WTC11 (cell line): ENCODE results near the gene PRDM12. TPM values are rescaled to one million over a fixed set of nuclear protein-coding genes. Genes with fewer than 3 reads are reported as not detected.

ENCODE experiments used
- ATAC-seq: fragments of 200-7000 bp; cut with Tn5 transposase; 2 replicates; pipeline ENCODE4 v1.10.0; 2021; ENCODE audit warnings: mild to moderate bottlenecking, moderate library complexity
- CTCF ChIA-PET: fragments of 300-600 bp; sonication (Branson Sonifier 250); formaldehyde crosslinking; loops from one replicate; lab custom pipeline; 2021; ENCODE audit warnings: antibody characterized with exemption; lab: Charles Lee
- POLR2A ChIA-PET: fragments of 350-600 bp; sonication (Branson Sonifier 250); formaldehyde crosslinking; loops from one replicate; lab custom pipeline; 2021; ENCODE audit warnings: antibody characterized with exemption; lab: Charles Lee
- DNase-seq: peaks from one replicate; pipeline ENCODE4 v3.0.0; 2021; ENCODE audit warnings: low spot score
- H3K27ac Mint-ChIP-seq: 2 replicates; pipeline ENCODE4 v1.8.0; 2021; ENCODE audit warnings: mixed read lengths
- H3K27me3 Mint-ChIP-seq: 2 replicates; pipeline ENCODE4 v1.8.0; 2021; ENCODE audit warnings: low read depth, mild to moderate bottlenecking, moderate library complexity, mixed read lengths
- H3K36me3 Mint-ChIP-seq: 2 replicates; pipeline ENCODE4 v1.8.0; 2021; ENCODE audit warnings: mixed read lengths
- H3K4me1 Mint-ChIP-seq: 2 replicates; pipeline ENCODE4 v1.8.0; 2022; ENCODE audit warnings: mixed read lengths
- H3K4me3 Mint-ChIP-seq: 2 replicates; pipeline ENCODE4 v1.8.0; 2021; ENCODE audit warnings: mild to moderate bottlenecking, moderate library complexity, mixed read lengths
- H3K9me3 Mint-ChIP-seq: 2 replicates; pipeline ENCODE4 v1.8.0; 2021; ENCODE audit warnings: mixed read lengths
- AFF4 ChIP-seq: sonication (generic); formaldehyde crosslinking; IDR thresholded peaks from 2 replicates; pipeline ENCODE4 v1.8.1; 2023; ENCODE audit warnings: mild to moderate bottlenecking, missing genetic modification reagents, borderline replicate concordance
- CTCF ChIP-seq: fragments of 200-600 bp; IDR thresholded peaks from 2 replicates; pipeline ENCODE4 v1.8.0; 2022; ENCODE audit warnings: antibody characterized with exemption
- ELF4 ChIP-seq: sonication (generic); formaldehyde crosslinking; IDR thresholded peaks from 2 replicates; pipeline ENCODE4 v1.8.1; 2022; ENCODE audit warnings: low read depth, mild to moderate bottlenecking, moderate library complexity, missing genetic modification reagents
- ESRRA ChIP-seq: sonication (generic); formaldehyde crosslinking; IDR thresholded peaks from 2 replicates; pipeline ENCODE4 v1.8.1; 2022; ENCODE audit warnings: mild to moderate bottlenecking, missing genetic modification reagents, borderline replicate concordance
- ETV6 ChIP-seq: sonication (generic); formaldehyde crosslinking; IDR thresholded peaks from 2 replicates; pipeline ENCODE4 v1.8.1; 2022; ENCODE audit warnings: mild to moderate bottlenecking, missing genetic modification reagents
- FOXP1 ChIP-seq: sonication (generic); formaldehyde crosslinking; IDR thresholded peaks from 2 replicates; pipeline ENCODE4 v1.8.0; 2022; ENCODE audit warnings: missing genetic modification reagents, mild to moderate bottlenecking, moderate library complexity, borderline replicate concordance
- JAZF1 ChIP-seq: fragments of 250-450 bp; sonication (Bioruptor Pico); IDR thresholded peaks from 2 replicates; pipeline ENCODE4 v1.9.0; 2021; ENCODE audit warnings: moderate library complexity, mild to moderate bottlenecking, inconsistent platforms
- MYBL2 ChIP-seq: sonication (generic); formaldehyde crosslinking; IDR thresholded peaks from 2 replicates; pipeline ENCODE4 v1.8.1; 2023; ENCODE audit warnings: mild to moderate bottlenecking, moderate library complexity, missing genetic modification reagents
- NFYB ChIP-seq: sonication (generic); formaldehyde crosslinking; conservative IDR thresholded peaks from 2 replicates; pipeline ENCODE4 v1.8.0; 2022; ENCODE audit warnings: low read depth, missing genetic modification reagents
- OVOL2 ChIP-seq: fragments of 250-450 bp; sonication (Bioruptor Pico); IDR thresholded peaks from 2 replicates; pipeline ENCODE4 v1.9.0; 2021; ENCODE audit warnings: mild to moderate bottlenecking, borderline replicate concordance
- PRRX2 ChIP-seq: fragments of 250-450 bp; sonication (Bioruptor Pico); IDR thresholded peaks from 2 replicates; pipeline ENCODE4 v1.8.0; 2021; ENCODE audit warnings: mild to moderate bottlenecking
- RORB ChIP-seq: fragments of 250-450 bp; sonication (Bioruptor Pico); IDR thresholded peaks from 2 replicates; pipeline ENCODE4 v1.9.0; 2021; ENCODE audit warnings: mild to moderate bottlenecking
- SOX15 ChIP-seq: fragments of 250-450 bp; sonication (Bioruptor Pico); IDR thresholded peaks from 2 replicates; pipeline ENCODE4 v1.9.0; 2021; ENCODE audit warnings: mild to moderate bottlenecking
- TEAD4 ChIP-seq: sonication (generic); formaldehyde crosslinking; IDR thresholded peaks from 2 replicates; pipeline ENCODE4 v1.8.0; 2022; ENCODE audit warnings: mild to moderate bottlenecking, missing genetic modification reagents
- ZBTB43 ChIP-seq: sonication (generic); formaldehyde crosslinking; IDR thresholded peaks from 2 replicates; pipeline ENCODE4 v1.8.1; 2023; ENCODE audit warnings: mild to moderate bottlenecking, missing genetic modification reagents
- ZMAT4 ChIP-seq: fragments of 250-450 bp; sonication (Bioruptor Pico); IDR thresholded peaks from 2 replicates; pipeline ENCODE4 v1.9.0; 2021; ENCODE audit warnings: mild to moderate bottlenecking
- ZNF121 ChIP-seq: sonication (generic); formaldehyde crosslinking; IDR thresholded peaks from 2 replicates; pipeline ENCODE4 v1.8.0; 2023; ENCODE audit warnings: missing genetic modification reagents
- ZNF281 ChIP-seq: sonication (generic); formaldehyde crosslinking; IDR thresholded peaks from 2 replicates; pipeline ENCODE4 v1.8.0; 2023; ENCODE audit warnings: mild to moderate bottlenecking, missing genetic modification reagents
- ZNF512 ChIP-seq: sonication (generic); formaldehyde crosslinking; IDR thresholded peaks from 2 replicates; pipeline ENCODE4 v1.8.1; 2022; ENCODE audit warnings: missing genetic modification reagents, borderline replicate concordance
- total RNA-seq: library from RNA; stranded (reverse); gene quantifications from 3 replicates; pipeline ENCODE4 v1.2.3, GENCODE V29; 2021

Gene PRDM12
- total RNA-seq, 1 experiment from 2014 or later, result 0.09 TPM

GRCh38 chr9:130715270-130715669 is 50.9 kb downstream of the PRDM12 start:
- Mint-ChIP-seq H3K36me3 (no peaks in the 10 kb centered on the region), H3K27ac (no peak overlapping the region), H3K27me3 (no peaks in the 10 kb centered on the region; the same call in 1 of the 2 replicates), H3K4me3 (peak overlapping the region; percentile 93), H3K4me1 (peaks cover 34% of the 10 kb centered on the region), H3K9me3 (no peaks in the 10 kb centered on the region)
- ATAC-seq, result no peak
- CTCF ChIA-PET, result interaction anchor here (0.5 to 4.1 kb wide), 5 partner anchors 14 to 1155 kb away, joined by 3 to 19 read pairs (median 7); no protein-coding TSS in a partner anchor
- no peak for TF ChIP-seq JAZF1 (CRISPR knock-in tag)
- no peak for TF ChIP-seq AFF4
- no peak for TF ChIP-seq PRRX2 (CRISPR knock-in tag)
- no peak for TF ChIP-seq NFYB (CRISPR knock-in tag)
- DNase-seq, result no peak
- POLR2A ChIA-PET, result interaction anchor here (1.1 kb wide), 1 partner anchor 53 kb away, joined by 4 read pairs; no protein-coding TSS in a partner anchor

GRCh38 chr9:130718562-130718961 is 54.2 kb downstream of the PRDM12 start:
- H3K27me3 Mint-ChIP-seq, result no peaks in the 10 kb centered on the region; the same call in 1 of the 2 replicates
- TF ChIP-seq ZMAT4 (CRISPR knock-in tag) (no peak), MYBL2 (CRISPR knock-in tag) (no peak), ZNF281 (CRISPR knock-in tag) (no peak), ZBTB43 (CRISPR knock-in tag) (no peak), PRRX2 (CRISPR knock-in tag) (no peak), RORB (CRISPR knock-in tag) (no peak), TEAD4 (no peak), JAZF1 (CRISPR knock-in tag) (no peak), ZNF121 (CRISPR knock-in tag) (no peak), ELF4 (no peak), FOXP1 (no peak)
- H3K27ac Mint-ChIP-seq, result peak overlapping the region; percentile 52; the same call in 1 of the 2 replicates
- ATAC-seq, result no peak
- H3K9me3 Mint-ChIP-seq, result no peaks in the 10 kb centered on the region
- ChIA-PET CTCF (interaction anchor here (0.7 to 1.3 kb wide), 2 partner anchors 148 to 280 kb away, joined by 3 read pairs; no protein-coding TSS in a partner anchor), POLR2A (no interaction called here)
- H3K4me3 Mint-ChIP-seq, result no peak overlapping the region
- H3K4me1 Mint-ChIP-seq, result peaks cover 30% of the 10 kb centered on the region
- no peaks in the 10 kb centered on the region for H3K36me3 Mint-ChIP-seq
- DNase-seq, result no peak

GRCh38 chr9:130720762-130721161 is 56.4 kb downstream of the PRDM12 start:
- CTCF ChIA-PET, result no interaction called here
- Mint-ChIP-seq H3K36me3 (no peaks in the 10 kb centered on the region), H3K4me1 (peaks cover 8% of the 10 kb centered on the region), H3K27me3 (no peaks in the 10 kb centered on the region; the same call in 1 of the 2 replicates), H3K27ac (no peak overlapping the region; the same call in 1 of the 2 replicates), H3K9me3 (no peaks in the 10 kb centered on the region), H3K4me3 (no peak overlapping the region)
- DNase-seq (no peak), ATAC-seq (no peak)
- POLR2A ChIA-PET, result no interaction called here
- TF ChIP-seq TEAD4 (no peak), ZMAT4 (CRISPR knock-in tag) (no peak), OVOL2 (CRISPR knock-in tag) (no peak), ETV6 (CRISPR knock-in tag) (no peak), ELF4 (no peak), ZNF512 (no peak), SOX15 (CRISPR knock-in tag) (no peak), CTCF (no peak), ESRRA (CRISPR knock-in tag) (no peak)
